Stimulated activated CD8-positive, alpha-beta memory T cell treated with anti-CD3 and anti-CD28 coated beads, Interleukin-12 subunit alpha, Interleukin-12 subunit beta, amount 100 ng/mL, for 1 hour (primary cell): ENCODE data around the gene COL23A1.

Source experiments
- DNase-seq: peaks from one replicate; pipeline ENCODE4 v3.0.0-alpha.2; 2020; ENCODE audit warnings: low read depth

COL23A1 gene

DNA sequence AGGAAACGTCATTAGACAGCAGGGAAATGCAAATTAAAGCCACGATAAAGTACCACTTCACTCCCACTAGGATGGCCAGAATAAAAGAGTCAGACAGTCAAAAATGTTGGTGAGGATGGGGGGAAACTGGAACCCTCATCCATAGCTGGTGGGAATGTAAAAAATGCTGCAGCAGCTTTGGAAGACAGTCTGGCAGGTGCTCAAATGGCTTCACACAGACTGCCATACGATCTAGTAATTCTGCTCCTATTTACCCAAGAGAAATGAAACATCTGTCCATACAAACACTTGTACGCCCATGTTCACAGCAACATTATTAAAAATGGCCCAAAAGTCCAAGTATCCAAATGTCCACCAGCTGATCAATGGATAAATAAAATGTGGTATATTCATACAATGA lies 198.7 kb downstream of the COL23A1 start:
- DNase-seq = no peak

DNA sequence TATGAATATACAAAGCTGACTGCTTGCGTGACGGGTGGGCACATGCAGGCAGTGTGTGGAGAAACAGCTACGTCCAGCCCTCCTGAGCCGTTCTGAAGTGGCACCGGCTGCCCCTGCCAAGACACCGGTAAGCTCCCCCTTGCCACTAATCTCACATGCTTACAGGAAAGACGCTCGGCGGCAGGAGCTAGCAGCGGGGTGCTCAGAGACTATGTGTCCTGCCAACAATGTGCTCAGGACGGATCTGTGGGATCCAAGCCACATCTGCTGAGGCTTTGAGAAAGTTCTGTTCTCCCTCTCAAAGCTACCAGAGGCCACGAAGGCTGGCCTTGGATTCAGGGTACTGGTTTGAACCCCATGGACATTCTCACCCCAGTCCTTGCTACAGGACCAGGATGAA lies 200.4 kb downstream of the COL23A1 start:
- DNase-seq = no peak

DNA sequence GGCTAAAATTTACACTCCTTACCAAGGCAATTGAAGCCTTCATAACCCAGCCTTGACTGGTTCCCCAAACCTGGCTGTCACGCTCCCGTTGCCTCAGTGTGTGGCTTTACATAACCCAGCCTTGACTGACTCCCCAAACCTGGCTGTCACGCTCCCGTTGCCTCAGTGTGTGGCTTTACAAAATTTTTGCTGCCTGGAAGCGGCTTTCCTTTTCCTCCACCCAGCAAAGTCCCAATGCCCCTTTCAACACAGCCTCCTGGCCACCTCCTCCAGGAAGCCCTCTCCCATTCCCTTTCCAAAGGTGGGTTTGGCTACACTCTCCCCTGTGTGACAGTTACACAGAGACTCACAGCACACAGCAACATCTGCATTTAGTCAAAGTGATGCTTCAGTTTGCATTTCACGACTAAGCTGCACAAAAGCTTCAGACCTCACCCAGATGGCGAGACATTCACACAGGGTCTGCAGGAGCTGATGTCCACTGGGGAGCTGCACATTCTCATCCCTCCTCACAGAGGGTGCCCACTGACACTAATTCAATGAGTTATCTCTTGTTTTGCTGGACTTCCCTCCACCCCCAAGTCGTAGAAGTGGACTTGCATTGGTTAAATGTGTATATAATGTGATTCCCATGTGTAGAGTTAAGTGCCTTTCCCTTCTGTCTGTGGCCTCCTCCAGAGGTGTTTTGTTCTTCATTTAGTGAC lies 201.0 kb downstream of the COL23A1 start:
- no peak for DNase-seq

- no peak for DNase-seq
These were observed 201.7 kb downstream of the COL23A1 start for GRCh38 chr5:178388386-178389025.

DNA sequence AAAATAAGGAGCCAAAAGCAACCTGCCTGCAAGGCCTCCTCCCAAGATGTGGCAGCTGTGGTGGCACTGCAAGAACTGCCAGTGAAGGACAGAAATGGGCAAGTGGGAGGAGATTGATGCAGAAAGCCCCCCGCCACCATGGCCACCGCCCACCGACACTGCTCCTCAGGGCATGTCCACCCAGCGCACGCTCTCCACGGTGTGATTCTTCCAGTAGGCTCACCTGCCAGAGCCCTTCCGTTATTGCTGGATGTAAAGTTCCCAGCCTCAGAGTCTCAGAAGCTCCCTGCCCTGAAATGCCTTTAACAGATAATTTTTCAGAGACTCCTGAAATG lies 202.4 kb downstream of the COL23A1 start:
- DNase-seq = no peak

- no peak for DNase-seq
These were observed 202.9 kb downstream of the COL23A1 start for GRCh38 chr5:178387061-178387855.

GRCh38 chr5:178386336-178386931 lies 203.8 kb downstream of the COL23A1 start:
- no peak for DNase-seq

- DNase-seq = no peak
These were observed 204.7 kb downstream of the COL23A1 start for GRCh38 chr5:178385496-178385890.

GRCh38 chr5:178384816-178385495 lies 205.2 kb downstream of the COL23A1 start:
- DNase-seq = no peak

- DNase-seq = no peak
These were observed 206.0 kb downstream of the COL23A1 start for GRCh38 chr5:178383919-178384815.

- DNase-seq = no peak
These were observed 206.8 kb downstream of the COL23A1 start for GRCh38 chr5:178383301-178383918.

- DNase-seq = no peak
These were observed 207.4 kb downstream of the COL23A1 start for GRCh38 chr5:178382754-178383164.

GRCh38 chr5:178381921-178382695 lies 208.1 kb downstream of the COL23A1 start:
- DNase-seq = no peak

- no peak for DNase-seq
These were observed 209.0 kb downstream of the COL23A1 start for GRCh38 chr5:178381206-178381605.

DNA sequence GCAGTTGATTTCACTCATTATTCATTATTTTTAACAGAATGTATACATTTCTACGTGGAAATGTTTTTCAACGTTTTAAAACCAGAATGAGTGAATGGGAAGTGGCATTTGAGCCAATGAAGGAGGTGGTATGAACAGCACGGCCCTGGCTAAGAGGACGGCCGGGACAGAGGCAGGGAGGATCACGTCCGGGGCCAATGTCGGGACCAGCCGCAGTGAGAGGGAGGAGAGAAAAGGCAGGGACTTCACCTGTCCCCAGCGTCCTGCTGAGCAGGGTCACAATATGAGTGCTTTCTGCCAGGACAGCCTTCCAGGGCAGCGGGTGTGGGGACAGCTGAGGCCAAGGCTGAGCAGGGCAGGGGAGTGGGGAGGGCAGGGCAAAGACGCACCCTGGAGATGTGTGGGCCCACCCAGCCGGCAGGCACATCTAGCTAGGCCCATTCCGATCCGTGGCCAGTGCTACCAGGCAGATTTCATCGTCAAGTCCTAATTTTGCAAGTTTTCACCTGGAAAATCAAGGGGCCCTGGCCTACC lies 209.6 kb downstream of the COL23A1 start:
- no peak for DNase-seq

GRCh38 chr5:178380086-178380485 lies 210.1 kb downstream of the COL23A1 start:
- no peak for DNase-seq

GRCh38 chr5:178378527-178379484 lies 211.4 kb downstream of the COL23A1 start:
- no peak for DNase-seq

- no peak for DNase-seq
These were observed 212.5 kb downstream of the COL23A1 start for GRCh38 chr5:178377583-178378270.
